ENCODE measurements around the gene HAUS6. TPM values are rescaled to one million over a fixed set of nuclear protein-coding genes. Genes with fewer than 3 reads are reported as not detected.
A peak's percentile ranks its signal among the peaks of the same experiment; 100 is the strongest.

HAUS6 gene, protein sequence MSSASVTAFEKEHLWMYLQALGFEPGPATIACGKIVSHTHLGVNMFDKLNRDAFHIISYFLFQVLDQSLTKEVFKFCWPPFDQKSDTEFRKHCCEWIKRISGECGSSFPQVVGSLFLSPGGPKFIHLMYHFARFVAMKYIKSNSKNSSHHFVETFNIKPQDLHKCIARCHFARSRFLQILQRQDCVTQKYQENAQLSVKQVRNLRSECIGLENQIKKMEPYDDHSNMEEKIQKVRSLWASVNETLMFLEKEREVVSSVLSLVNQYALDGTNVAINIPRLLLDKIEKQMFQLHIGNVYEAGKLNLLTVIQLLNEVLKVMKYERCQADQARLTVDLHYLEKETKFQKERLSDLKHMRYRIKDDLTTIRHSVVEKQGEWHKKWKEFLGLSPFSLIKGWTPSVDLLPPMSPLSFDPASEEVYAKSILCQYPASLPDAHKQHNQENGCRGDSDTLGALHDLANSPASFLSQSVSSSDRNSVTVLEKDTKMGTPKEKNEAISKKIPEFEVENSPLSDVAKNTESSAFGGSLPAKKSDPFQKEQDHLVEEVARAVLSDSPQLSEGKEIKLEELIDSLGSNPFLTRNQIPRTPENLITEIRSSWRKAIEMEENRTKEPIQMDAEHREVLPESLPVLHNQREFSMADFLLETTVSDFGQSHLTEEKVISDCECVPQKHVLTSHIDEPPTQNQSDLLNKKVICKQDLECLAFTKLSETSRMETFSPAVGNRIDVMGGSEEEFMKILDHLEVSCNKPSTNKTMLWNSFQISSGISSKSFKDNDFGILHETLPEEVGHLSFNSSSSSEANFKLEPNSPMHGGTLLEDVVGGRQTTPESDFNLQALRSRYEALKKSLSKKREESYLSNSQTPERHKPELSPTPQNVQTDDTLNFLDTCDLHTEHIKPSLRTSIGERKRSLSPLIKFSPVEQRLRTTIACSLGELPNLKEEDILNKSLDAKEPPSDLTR
- total RNA-seq (2014; rRNA removed; shearing (Covaris generic)), result 38.6 and 44.8 TPM in 2 replicates

DNA sequence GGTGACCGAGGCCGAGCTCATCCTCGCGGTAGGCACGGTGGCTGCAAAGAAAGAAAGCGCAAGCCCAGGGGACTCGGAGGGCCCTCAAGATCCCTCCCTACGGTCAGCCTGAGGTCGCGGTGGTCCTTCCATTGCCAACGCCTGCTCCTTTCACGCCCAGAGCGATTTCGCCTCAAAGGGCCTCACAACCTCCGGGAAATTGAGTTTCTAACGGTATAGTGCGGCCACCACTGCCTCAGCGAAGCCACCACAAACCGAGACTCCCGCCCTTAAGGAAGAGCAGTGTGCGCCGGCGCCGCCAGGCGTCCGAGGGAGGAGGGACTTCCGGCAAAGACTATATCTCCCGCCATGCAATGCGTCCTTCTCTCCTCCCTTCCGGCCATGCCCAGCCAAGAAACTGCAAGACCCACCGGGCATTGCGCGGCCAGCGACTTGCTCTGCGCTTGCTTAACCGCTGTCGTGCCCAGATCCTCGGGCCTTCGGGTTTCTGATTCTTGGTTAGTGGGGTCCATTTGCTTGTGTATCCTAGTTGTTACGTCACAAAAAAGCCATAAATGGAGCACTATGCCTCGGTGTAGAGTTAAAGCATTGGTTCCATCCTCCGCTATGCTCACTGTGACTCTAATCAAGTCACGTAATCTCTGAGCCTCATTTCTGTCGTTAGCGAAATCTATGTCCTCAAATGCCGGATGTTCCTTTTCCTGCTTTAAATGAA, at the start of gene HAUS6:
TSS of gene HAUS6 (minus strand) at position 274 of the 715 bp plus-strand sequence. CDS start at position 21, 253 bp downstream.

DNA sequence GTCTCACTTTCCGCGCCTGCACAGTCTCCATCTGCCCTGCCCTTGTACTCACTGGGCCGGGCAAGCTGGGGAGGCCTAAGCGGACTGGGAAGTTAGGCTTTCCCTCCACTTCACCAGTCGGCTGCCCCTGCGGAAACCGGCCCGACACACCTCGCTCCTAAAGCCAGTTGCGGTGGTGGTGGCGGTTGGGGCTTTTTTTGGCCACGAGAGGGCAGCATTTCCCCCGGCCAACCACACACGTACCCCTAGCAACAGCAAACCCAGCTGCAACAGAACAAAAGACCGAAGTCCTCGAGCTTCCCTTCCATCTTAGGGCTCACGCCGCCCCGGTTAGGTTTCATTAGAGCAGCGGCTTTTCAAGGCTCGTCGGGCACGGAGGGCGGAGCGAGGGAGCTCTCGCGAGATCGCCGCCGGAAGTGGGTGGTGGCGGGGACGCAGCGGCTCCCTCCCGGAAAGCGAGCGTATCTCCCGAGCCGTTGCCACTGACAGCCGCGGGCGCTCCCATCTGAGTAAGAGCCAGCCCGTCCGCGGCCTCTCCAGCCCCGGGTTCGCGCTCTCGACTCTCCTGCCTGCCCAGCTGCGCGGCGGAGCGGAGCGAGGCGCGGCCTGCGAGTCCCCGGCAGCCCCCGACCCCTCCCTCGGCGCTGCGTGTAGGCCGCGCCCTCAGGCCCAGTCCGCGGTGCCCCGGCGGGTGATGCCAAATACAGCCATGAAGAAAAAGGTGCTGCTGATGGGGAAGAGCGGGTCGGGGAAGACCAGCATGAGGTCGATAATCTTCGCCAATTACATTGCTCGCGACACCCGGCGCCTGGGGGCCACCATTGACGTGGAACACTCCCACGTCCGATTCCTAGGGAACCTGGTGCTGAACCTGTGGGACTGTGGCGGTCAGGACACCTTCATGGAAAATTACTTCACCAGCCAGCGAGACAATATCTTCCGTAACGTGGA, 53.5 kb downstream of the HAUS6 start, which contains the start of gene RRAGA:
TSS of gene RRAGA (plus strand) at position 462 of the 951 bp plus-strand sequence. CDS start at position 695, 233 bp downstream.

GRCh38 chr9:19033015-19033414, 69.7 kb downstream of the HAUS6 start, which contains the start of gene SAXO1:
Gene SAXO1, minus strand, starts transcription at chr9:19033209. Its CDS starts 301 bp downstream, at chr9:19032908.

Small RNA genes lying within 50 kb of the gene (small RNA-seq; reads per million reads assigned to genes)
- gene RF00019 (not detected), gene RNU6-264P (not detected), gene SCARNA8 (17.0 reads per million, percentile 91 among the genes with 10 or more reads in this experiment)

Other genes with a start within 250 kb of the HAUS6 start
- not detected in 2 replicates for gene SAXO1, start 69.7 kb downstream of the HAUS6 start, total RNA-seq (2014; rRNA removed; shearing (Covaris generic))
- gene RRAGA, start 53.5 kb downstream of the HAUS6 start, total RNA-seq (2014; rRNA removed; shearing (Covaris generic)), result 29.3 and 36.3 TPM in 2 replicates
- gene PLIN2, start 24.6 kb upstream of the HAUS6 start, total RNA-seq (2014; rRNA removed; shearing (Covaris generic)), result 231 and 252 TPM in 2 replicates
- 32.2 and 35.5 TPM in 2 replicates for gene DENND4C, start 127.8 kb upstream of the HAUS6 start, total RNA-seq (2014; rRNA removed; shearing (Covaris generic))

Data from A375 (cell line).